Nephron progenitor cell (in vitro differentiated cells): ENCODE data around the gene SYNDIG1.

Source experiments
- DNase-seq: peaks from one replicate; pipeline ENCODE4 v3.0.0; 2021
- H3K27ac Mint-ChIP-seq: 2 replicates; pipeline ENCODE4 v1.8.0; 2021; ENCODE audit warnings: mild to moderate bottlenecking, moderate library complexity, mixed read lengths
- H3K27me3 Mint-ChIP-seq: 2 replicates; pipeline ENCODE4 v1.8.0; 2021; ENCODE audit warnings: mild to moderate bottlenecking, low read depth, mixed read lengths; ENCODE audit not compliant: poor library complexity
- H3K36me3 Mint-ChIP-seq: 2 replicates; pipeline ENCODE4 v1.8.0; 2021; ENCODE audit warnings: low read depth, mixed read lengths
- H3K4me1 Mint-ChIP-seq: 2 replicates; pipeline ENCODE4 v1.8.0; 2021; ENCODE audit warnings: mixed read lengths
- H3K4me3 Mint-ChIP-seq: 2 replicates; pipeline ENCODE4 v1.8.0; 2021; ENCODE audit warnings: mild to moderate bottlenecking, moderate library complexity, mixed read lengths
- H3K9me3 Mint-ChIP-seq: 2 replicates; pipeline ENCODE4 v1.8.0; 2021; ENCODE audit warnings: mild to moderate bottlenecking, moderate library complexity, mixed read lengths
- TF ChIP-seq, protein P1 (sequence below): fragments of 200-600 bp; sonication (generic); IDR thresholded peaks from 2 replicates; pipeline ENCODE4 v1.5.0; 2021; ENCODE audit warnings: antibody characterized with exemption

Gene SYNDIG1

DNA sequence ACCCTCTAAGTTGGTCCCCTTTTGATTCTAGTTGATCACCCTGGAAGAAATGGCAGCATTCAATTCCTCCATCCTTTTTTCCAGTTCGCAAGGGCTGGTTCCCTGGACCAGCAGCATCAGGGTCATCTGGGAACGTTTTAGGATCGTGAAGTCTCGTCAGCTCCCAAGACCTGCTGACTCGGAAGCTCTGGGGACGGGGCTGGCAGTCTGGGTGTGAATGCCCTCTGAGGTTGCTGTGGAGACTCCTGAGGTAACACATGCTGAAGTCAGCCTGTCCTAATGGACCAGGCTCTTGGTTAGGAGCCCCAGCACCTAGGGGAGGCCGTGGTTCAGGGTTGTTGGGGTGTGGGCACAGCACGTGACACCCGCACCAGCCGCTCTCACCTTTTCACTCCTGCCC, 164.1 kb downstream of the SYNDIG1 start:
- no peak for DNase-seq
- TF ChIP-seq, protein P1, sequence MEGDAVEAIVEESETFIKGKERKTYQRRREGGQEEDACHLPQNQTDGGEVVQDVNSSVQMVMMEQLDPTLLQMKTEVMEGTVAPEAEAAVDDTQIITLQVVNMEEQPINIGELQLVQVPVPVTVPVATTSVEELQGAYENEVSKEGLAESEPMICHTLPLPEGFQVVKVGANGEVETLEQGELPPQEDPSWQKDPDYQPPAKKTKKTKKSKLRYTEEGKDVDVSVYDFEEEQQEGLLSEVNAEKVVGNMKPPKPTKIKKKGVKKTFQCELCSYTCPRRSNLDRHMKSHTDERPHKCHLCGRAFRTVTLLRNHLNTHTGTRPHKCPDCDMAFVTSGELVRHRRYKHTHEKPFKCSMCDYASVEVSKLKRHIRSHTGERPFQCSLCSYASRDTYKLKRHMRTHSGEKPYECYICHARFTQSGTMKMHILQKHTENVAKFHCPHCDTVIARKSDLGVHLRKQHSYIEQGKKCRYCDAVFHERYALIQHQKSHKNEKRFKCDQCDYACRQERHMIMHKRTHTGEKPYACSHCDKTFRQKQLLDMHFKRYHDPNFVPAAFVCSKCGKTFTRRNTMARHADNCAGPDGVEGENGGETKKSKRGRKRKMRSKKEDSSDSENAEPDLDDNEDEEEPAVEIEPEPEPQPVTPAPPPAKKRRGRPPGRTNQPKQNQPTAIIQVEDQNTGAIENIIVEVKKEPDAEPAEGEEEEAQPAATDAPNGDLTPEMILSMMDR: no peak
- H3K9me3 Mint-ChIP-seq: no peaks in the 10 kb centered on the region
- no peak overlapping the region for H3K27ac Mint-ChIP-seq
- peaks cover 4% of the 10 kb centered on the region for H3K27me3 Mint-ChIP-seq
- H3K36me3 Mint-ChIP-seq: no peaks in the 10 kb centered on the region
- H3K4me3 Mint-ChIP-seq: no peak overlapping the region
- peaks cover 57% of the 10 kb centered on the region for H3K4me1 Mint-ChIP-seq

DNA sequence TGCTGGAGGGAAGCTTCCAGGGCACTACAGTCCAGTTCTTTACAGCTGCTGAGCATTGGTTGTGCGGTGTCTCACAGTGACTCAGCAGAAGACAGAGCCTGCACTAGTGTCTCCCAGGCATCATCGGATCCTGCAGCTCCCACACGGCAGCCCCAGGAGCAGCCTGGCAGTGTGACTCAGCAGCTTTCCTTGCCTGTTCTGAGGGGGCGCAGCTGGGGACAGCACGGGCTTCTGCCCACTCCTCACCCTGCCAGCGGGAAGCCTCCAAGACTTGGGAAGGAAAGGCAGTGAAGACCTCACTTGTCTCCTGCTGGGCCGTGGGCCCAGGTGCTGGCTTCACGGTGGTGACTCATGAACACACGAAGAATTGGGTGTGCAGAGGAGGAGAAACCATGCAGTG, 165.4 kb downstream of the SYNDIG1 start:
- Mint-ChIP-seq H3K4me3 (no peak overlapping the region), H3K27me3 (peaks cover 4% of the 10 kb centered on the region), H3K4me1 (peaks cover 53% of the 10 kb centered on the region), H3K36me3 (no peaks in the 10 kb centered on the region), H3K27ac (no peak overlapping the region), H3K9me3 (no peaks in the 10 kb centered on the region)
- TF ChIP-seq, protein P1: no peak
- DNase-seq: peak; percentile 28

DNA sequence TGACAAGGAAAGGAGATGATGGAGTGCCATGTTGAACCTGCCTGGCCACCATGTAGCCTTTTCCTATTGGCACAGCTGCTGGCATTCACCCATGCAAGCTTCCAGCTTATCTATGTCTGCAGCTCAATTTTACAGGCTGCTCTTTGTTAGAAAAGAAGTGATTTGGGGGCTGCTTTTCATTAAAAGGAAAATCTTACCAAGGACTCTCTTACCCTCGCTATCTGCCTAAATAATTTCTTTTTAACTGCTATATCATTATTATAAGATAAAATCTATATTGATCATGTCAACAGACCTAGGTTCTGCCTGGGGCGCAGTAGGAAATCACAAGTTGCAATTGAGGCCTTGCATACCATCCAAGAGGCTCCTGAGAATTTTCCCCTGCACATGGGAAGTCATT, 167.2 kb downstream of the SYNDIG1 start:
- TF ChIP-seq, protein P1: no peak
- no peak for DNase-seq
- no peak overlapping the region for H3K27ac Mint-ChIP-seq
- H3K9me3 Mint-ChIP-seq: no peaks in the 10 kb centered on the region
- H3K4me3 Mint-ChIP-seq: no peak overlapping the region
- H3K36me3 Mint-ChIP-seq: no peaks in the 10 kb centered on the region
- peaks cover 45% of the 10 kb centered on the region for H3K4me1 Mint-ChIP-seq
- peaks cover 8% of the 10 kb centered on the region for H3K27me3 Mint-ChIP-seq

DNA sequence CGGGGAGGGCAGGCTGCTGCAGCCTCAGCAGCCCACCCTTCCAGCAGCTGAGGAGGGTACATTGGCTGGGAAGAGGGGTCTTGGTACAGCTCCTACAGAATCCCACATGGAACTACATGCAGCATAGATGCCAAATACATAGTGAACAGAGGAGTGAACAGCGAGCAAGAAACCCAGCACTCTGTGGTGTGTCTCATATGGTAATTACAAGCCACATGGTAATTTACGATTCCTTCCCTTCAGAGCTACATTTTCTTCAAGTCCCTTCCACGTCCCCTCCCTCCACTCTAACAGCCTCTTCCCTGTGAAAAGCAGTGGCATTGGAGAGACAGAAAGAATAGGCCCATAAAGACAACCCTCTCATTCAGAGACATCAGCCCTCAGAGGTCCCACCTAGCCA, 167.7 kb downstream of the SYNDIG1 start:
- no peak overlapping the region for H3K27ac Mint-ChIP-seq
- H3K4me1 Mint-ChIP-seq: peaks cover 45% of the 10 kb centered on the region
- no peak overlapping the region for H3K4me3 Mint-ChIP-seq
- TF ChIP-seq, protein P1: no peak
- no peak for DNase-seq
- no peaks in the 10 kb centered on the region for H3K9me3 Mint-ChIP-seq
- H3K27me3 Mint-ChIP-seq: peaks cover 8% of the 10 kb centered on the region
- H3K36me3 Mint-ChIP-seq: no peaks in the 10 kb centered on the region

DNA sequence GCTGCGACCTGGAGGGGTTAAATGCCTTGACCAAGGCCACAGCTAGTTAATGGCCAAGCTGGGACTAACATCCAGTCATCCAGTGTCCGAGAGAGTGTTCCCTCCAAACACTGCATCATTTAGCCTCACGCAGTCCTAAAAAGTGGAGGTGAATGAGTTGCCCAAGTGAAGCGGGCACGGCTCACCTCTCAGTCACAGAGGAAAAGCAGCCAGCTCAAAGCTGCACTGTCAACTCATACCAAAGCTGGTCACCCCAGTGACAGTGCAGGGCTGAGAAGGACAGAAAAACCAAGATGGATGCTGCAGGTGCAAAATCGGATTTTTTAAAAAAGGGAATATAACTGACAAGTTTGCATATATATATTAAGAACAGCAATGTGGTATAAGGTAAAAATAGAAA, 168.5 kb downstream of the SYNDIG1 start:
- H3K27ac Mint-ChIP-seq: no peak overlapping the region
- H3K36me3 Mint-ChIP-seq: no peaks in the 10 kb centered on the region
- TF ChIP-seq, protein P1: no peak
- H3K9me3 Mint-ChIP-seq: no peaks in the 10 kb centered on the region
- DNase-seq: no peak
- H3K4me1 Mint-ChIP-seq: peaks cover 38% of the 10 kb centered on the region
- peaks cover 8% of the 10 kb centered on the region for H3K27me3 Mint-ChIP-seq
- H3K4me3 Mint-ChIP-seq: no peak overlapping the region

DNA sequence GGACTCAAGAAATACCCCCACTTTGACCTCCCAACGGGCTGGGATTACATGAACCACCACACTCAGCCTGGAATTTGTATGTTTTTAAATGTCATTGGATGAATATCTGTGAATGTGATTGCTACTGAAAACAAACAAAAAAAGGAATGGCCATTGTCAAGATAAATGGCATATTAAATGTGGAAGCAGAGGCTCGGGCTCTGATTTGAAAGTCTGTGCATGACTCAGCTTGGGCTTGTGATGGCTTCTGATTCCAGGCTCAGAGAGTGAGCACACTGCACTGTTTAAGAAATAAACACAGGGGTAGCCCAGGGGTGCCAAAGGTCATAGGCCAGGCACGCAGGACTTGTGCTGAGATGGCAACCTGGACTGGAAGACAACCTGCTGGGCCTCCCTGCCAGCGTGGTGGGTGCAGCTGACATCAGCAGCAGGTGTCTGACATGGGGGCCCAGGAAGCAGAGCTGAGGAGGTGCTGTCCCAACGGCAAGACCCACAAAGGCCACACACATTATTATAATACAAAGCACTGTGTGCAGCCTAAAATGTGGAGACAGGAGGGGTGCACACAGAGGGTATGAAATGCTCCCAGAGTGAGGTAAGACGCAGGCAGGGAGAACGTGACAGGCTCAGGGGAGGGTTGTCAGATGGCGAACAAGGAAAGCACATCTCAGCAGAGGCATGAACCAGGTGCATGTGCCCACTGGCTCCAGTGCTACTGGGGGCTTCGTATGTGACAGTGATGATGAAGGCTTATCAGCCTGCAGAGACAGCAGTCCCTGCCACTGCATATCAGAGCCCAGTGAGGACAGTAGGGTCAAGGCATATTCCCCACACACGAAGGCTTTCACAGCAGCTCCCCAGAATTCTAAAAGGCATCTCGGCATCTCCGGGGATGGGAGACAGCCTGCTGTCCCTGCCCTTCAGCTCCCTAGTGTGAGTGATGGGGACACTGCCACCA, 169.4 kb downstream of the SYNDIG1 start:
- no peak overlapping the region for H3K27ac Mint-ChIP-seq
- no peak for DNase-seq
- H3K27me3 Mint-ChIP-seq: peaks cover 4% of the 10 kb centered on the region
- no peaks in the 10 kb centered on the region for H3K36me3 Mint-ChIP-seq
- H3K4me1 Mint-ChIP-seq: peaks cover 34% of the 10 kb centered on the region
- TF ChIP-seq, protein P1: no peak
- H3K9me3 Mint-ChIP-seq: peaks cover 9% of the 10 kb centered on the region
- H3K4me3 Mint-ChIP-seq: no peak overlapping the region
